Measurements from ENCODE around the gene DNPH1. TPM values are rescaled to one million over a fixed set of nuclear protein-coding genes. Genes with fewer than 3 reads are reported as not detected.

Gene DNPH1
- total RNA-seq, 1 donor from 2014 or later = 52.3 TPM

GRCh38 chr6:43239054-43239453 lies 9.8 kb upstream of the DNPH1 start:
- H3K27ac Mint-ChIP-seq = no peak overlapping the region
- no peaks in the 10 kb centered on the region for H3K4me1 Mint-ChIP-seq (ENCODE audit: unreplicated experiment)
- no peak overlapping the region for H3K4me3 Mint-ChIP-seq
- no peak for TF ChIP-seq CTCF (conservative IDR thresholded peaks at IDR 0.05)
- H3K27me3 Mint-ChIP-seq = peaks cover 28% of the 10 kb centered on the region
- no peaks in the 10 kb centered on the region for H3K9me3 Mint-ChIP-seq
- no peaks in the 10 kb centered on the region for H3K36me3 Mint-ChIP-seq
- DNase-seq (ENCODE audit: extremely low spot score, unreplicated experiment) = no peak

DNA sequence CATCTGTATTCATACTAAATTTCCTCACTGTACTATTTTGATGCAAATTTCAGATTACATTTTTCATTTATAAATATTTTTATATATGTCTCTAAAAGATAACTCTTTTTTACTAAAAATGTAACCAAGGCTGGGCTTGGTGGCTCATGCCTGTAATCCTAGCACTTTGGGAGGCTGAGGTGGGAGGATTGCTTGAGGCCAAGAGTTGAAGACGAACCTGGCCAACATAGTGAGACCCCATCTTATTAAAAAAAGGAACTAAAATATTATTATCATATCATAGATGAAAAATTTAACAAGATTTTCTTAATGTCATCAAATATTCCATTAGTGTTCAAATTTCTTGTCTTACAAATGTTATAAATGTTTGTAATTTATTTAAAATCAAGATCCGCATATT lies 6.6 kb upstream of the DNPH1 start:
- Mint-ChIP-seq H3K27me3 (peaks cover 50% of the 10 kb centered on the region), H3K9me3 (no peaks in the 10 kb centered on the region), H3K4me3 (no peak overlapping the region), H3K27ac (no peak overlapping the region), H3K36me3 (no peaks in the 10 kb centered on the region), H3K4me1 (ENCODE audit: unreplicated experiment) (no peaks in the 10 kb centered on the region)
- DNase-seq (ENCODE audit: extremely low spot score, unreplicated experiment) = no peak
- TF ChIP-seq CTCF (conservative IDR thresholded peaks at IDR 0.05) = no peak

GRCh38 chr6:43231735-43232450 lies 2.6 kb upstream of the DNPH1 start:
- Mint-ChIP-seq H3K27ac (no peak overlapping the region), H3K27me3 (peaks cover 31% of the 10 kb centered on the region), H3K9me3 (no peaks in the 10 kb centered on the region), H3K4me3 (peak overlapping the region; percentile 33), H3K36me3 (no peaks in the 10 kb centered on the region), H3K4me1 (ENCODE audit: unreplicated experiment) (no peaks in the 10 kb centered on the region)
- TF ChIP-seq CTCF (conservative IDR thresholded peaks at IDR 0.05) = no peak
- no peak for DNase-seq (ENCODE audit: extremely low spot score, unreplicated experiment)

GRCh38 chr6:43231053-43231452 lies 1.8 kb upstream of the DNPH1 start:
- Mint-ChIP-seq H3K4me1 (ENCODE audit: unreplicated experiment) (no peaks in the 10 kb centered on the region), H3K27me3 (peaks cover 24% of the 10 kb centered on the region), H3K27ac (no peak overlapping the region), H3K4me3 (peak overlapping the region; percentile 33), H3K9me3 (no peaks in the 10 kb centered on the region), H3K36me3 (no peaks in the 10 kb centered on the region)
- TF ChIP-seq CTCF (conservative IDR thresholded peaks at IDR 0.05) = no peak
- DNase-seq (ENCODE audit: extremely low spot score, unreplicated experiment) = no peak

- TF ChIP-seq CTCF (conservative IDR thresholded peaks at IDR 0.05) = no peak
- Mint-ChIP-seq H3K9me3 (no peaks in the 10 kb centered on the region), H3K27ac (peak overlapping the region; percentile 84), H3K36me3 (no peaks in the 10 kb centered on the region), H3K4me3 (peak overlapping the region; percentile 89), H3K4me1 (ENCODE audit: unreplicated experiment) (no peaks in the 10 kb centered on the region), H3K27me3 (peaks cover 22% of the 10 kb centered on the region)
- no peak for DNase-seq (ENCODE audit: extremely low spot score, unreplicated experiment)
These were observed 731 bp upstream of the DNPH1 start for GRCh38 chr6:43229803-43230620.
